ENCODE results near the gene FANCM. TPM values are rescaled to one million over a fixed set of nuclear protein-coding genes. Genes with fewer than 3 reads are reported as not detected.
A peak's percentile ranks its signal among the peaks of the same experiment; 100 is the strongest.

Gene FANCM
- total RNA-seq, 1 donor from 2014 or later, result 4.2 TPM

DNA sequence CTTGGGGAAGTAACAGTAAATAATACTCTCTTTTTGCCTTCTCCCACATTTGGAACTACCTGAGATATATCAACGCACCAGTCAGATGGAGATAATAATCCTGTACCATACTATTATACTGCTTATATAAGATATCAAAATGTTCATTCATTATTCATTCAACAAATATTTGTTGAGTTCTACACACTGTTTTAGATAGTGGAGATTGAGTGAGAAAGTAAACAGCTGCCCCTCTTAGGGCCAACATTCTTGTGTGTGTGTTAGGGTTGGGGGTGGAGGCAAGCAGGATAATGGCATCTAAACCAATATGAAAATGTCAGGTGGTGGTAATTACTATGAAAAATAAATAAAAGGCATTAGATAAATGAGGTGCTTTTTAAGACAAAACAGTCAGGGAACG is 103.3 kb downstream of the FANCM start:
- Histone ChIP-seq H4K20me1 (ENCODE audit: insufficient read depth, low read length) (no peaks in the 10 kb centered on the region), H3K4me2 (ENCODE audit: low read length) (no peak overlapping the region), H3K4me3 (ENCODE audit: insufficient read depth, low read depth, low read length) (no peak overlapping the region), H2AFZ (ENCODE audit: low read depth, low read length) (no peak overlapping the region), H3K9ac (ENCODE audit: low read length) (no peak overlapping the region), H3K79me2 (ENCODE audit: insufficient read depth, low read length) (peaks cover 36% of the 10 kb centered on the region), H3K36me3 (ENCODE audit: insufficient read depth, low read length) (peaks cover 2% of the 10 kb centered on the region), H3K4me1 (ENCODE audit: insufficient read depth, low read length) (no peaks in the 10 kb centered on the region), H3K9me3 (ENCODE audit: insufficient read depth, low read depth, low read length) (no peaks in the 10 kb centered on the region), H3K27me3 (ENCODE audit: insufficient read depth, low read length) (no peaks in the 10 kb centered on the region), H3K27ac (ENCODE audit: low read depth, low read length) (no peak overlapping the region)
- Mint-ChIP-seq H3K4me1 (ENCODE audit: low read depth, unreplicated experiment) (no peaks in the 10 kb centered on the region), H3K9me3 (ENCODE audit: unreplicated experiment) (no peaks in the 10 kb centered on the region), H3K4me3 (ENCODE audit: unreplicated experiment) (no peak overlapping the region), H3K27ac (ENCODE audit: unreplicated experiment) (no peak overlapping the region), H3K27me3 (ENCODE audit: low read depth, unreplicated experiment) (no peaks in the 10 kb centered on the region), H3K36me3 (ENCODE audit: low read depth, unreplicated experiment) (no peaks in the 10 kb centered on the region)
- TF ChIP-seq EZH2 (IDR thresholded peaks at IDR 0.05; ENCODE audit: insufficient read depth, low read length), result no peak
- TF ChIP-seq, protein P1, sequence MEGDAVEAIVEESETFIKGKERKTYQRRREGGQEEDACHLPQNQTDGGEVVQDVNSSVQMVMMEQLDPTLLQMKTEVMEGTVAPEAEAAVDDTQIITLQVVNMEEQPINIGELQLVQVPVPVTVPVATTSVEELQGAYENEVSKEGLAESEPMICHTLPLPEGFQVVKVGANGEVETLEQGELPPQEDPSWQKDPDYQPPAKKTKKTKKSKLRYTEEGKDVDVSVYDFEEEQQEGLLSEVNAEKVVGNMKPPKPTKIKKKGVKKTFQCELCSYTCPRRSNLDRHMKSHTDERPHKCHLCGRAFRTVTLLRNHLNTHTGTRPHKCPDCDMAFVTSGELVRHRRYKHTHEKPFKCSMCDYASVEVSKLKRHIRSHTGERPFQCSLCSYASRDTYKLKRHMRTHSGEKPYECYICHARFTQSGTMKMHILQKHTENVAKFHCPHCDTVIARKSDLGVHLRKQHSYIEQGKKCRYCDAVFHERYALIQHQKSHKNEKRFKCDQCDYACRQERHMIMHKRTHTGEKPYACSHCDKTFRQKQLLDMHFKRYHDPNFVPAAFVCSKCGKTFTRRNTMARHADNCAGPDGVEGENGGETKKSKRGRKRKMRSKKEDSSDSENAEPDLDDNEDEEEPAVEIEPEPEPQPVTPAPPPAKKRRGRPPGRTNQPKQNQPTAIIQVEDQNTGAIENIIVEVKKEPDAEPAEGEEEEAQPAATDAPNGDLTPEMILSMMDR (IDR thresholded peaks at IDR 0.05; ENCODE audit: insufficient read depth, low read depth, low read length), result no peak
- FAIRE-seq (no peak), DNase-seq (ENCODE audit: low read depth) (no peak)

DNA sequence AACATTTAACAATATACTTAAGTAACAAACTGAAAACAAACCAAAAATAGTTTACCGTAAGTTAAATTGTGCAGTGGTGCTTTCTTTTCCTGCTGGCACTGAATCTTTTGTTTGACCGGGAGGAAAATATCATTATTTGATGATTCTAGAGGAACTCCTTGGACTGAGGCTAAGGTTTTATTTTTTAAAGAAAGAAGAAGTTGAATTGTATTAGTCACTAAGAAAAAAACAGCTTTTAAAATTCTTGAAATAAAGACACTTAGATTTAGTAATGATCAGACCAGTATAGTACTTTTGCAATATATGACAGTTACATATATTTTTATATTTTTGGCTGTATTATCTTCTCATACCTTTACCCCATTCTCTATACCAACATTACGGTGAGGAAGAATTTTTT is 107.0 kb downstream of the FANCM start:
- Mint-ChIP-seq H3K36me3 (ENCODE audit: low read depth, unreplicated experiment) (no peaks in the 10 kb centered on the region), H3K27ac (ENCODE audit: unreplicated experiment) (no peak overlapping the region), H3K4me3 (ENCODE audit: unreplicated experiment) (no peak overlapping the region), H3K4me1 (ENCODE audit: low read depth, unreplicated experiment) (no peaks in the 10 kb centered on the region), H3K9me3 (ENCODE audit: unreplicated experiment) (no peaks in the 10 kb centered on the region), H3K27me3 (ENCODE audit: low read depth, unreplicated experiment) (no peaks in the 10 kb centered on the region)
- DNase-seq (ENCODE audit: low read depth), result no peak
- H3K9me3 ChIP-seq (ENCODE audit: insufficient read depth, low read depth, low read length), result no peaks in the 10 kb centered on the region
- no peaks in the 10 kb centered on the region for H3K36me3 ChIP-seq (ENCODE audit: insufficient read depth, low read length)
- H3K4me1 ChIP-seq (ENCODE audit: insufficient read depth, low read length), result no peaks in the 10 kb centered on the region
- H3K79me2 ChIP-seq (ENCODE audit: insufficient read depth, low read length), result peaks cover 67% of the 10 kb centered on the region
- H3K27me3 ChIP-seq (ENCODE audit: insufficient read depth, low read length), result no peaks in the 10 kb centered on the region
- no peak for FAIRE-seq
- H2AFZ ChIP-seq (ENCODE audit: low read depth, low read length), result no peak overlapping the region
- H3K9ac ChIP-seq (ENCODE audit: low read length), result no peak overlapping the region
- TF ChIP-seq EZH2 (IDR thresholded peaks at IDR 0.05; ENCODE audit: insufficient read depth, low read length), result no peak
- TF ChIP-seq, protein P1 (IDR thresholded peaks at IDR 0.05; ENCODE audit: insufficient read depth, low read depth, low read length), result no peak
- H3K4me3 ChIP-seq (ENCODE audit: insufficient read depth, low read depth, low read length), result no peak overlapping the region
- peak overlapping the region; percentile 33 for H3K4me2 ChIP-seq (ENCODE audit: low read length)
- peaks cover 3% of the 10 kb centered on the region for H4K20me1 ChIP-seq (ENCODE audit: insufficient read depth, low read length)
- H3K27ac ChIP-seq (ENCODE audit: low read depth, low read length), result no peak overlapping the region

DNA sequence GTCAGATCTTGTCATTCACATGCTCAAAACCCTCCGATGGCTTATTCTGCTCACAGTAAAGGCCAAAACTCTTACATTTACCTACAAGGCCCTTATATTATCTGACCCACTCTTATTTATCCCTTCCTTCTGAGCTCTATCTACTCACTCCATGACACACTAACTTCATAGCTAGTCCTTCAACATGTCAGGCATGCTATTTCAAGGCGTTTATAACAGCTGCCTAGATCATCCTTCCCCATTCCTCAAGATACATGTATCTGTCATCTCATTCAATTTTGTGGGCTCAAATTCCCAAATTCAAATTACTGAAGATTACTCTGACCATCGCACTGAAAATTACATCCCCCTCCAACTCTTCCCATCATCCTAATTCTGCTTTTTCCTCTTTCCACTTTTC is 110.4 kb downstream of the FANCM start:
- no peak overlapping the region for H2AFZ ChIP-seq (ENCODE audit: low read depth, low read length)
- no peaks in the 10 kb centered on the region for H3K27me3 Mint-ChIP-seq (ENCODE audit: low read depth, unreplicated experiment)
- DNase-seq (ENCODE audit: low read depth) (no peak), FAIRE-seq (no peak)
- peaks cover 3% of the 10 kb centered on the region for H4K20me1 ChIP-seq (ENCODE audit: insufficient read depth, low read length)
- no peak overlapping the region for H3K27ac Mint-ChIP-seq (ENCODE audit: unreplicated experiment)
- H3K4me3 ChIP-seq (ENCODE audit: insufficient read depth, low read depth, low read length), result no peak overlapping the region
- no peak overlapping the region for H3K9ac ChIP-seq (ENCODE audit: low read length)
- H3K27ac ChIP-seq (ENCODE audit: low read depth, low read length), result no peak overlapping the region
- H3K27me3 ChIP-seq (ENCODE audit: insufficient read depth, low read length), result no peaks in the 10 kb centered on the region
- H3K9me3 ChIP-seq (ENCODE audit: insufficient read depth, low read depth, low read length), result no peaks in the 10 kb centered on the region
- H3K9me3 Mint-ChIP-seq (ENCODE audit: unreplicated experiment), result no peaks in the 10 kb centered on the region
- peaks cover 99% of the 10 kb centered on the region for H3K79me2 ChIP-seq (ENCODE audit: insufficient read depth, low read length)
- H3K4me1 ChIP-seq (ENCODE audit: insufficient read depth, low read length), result peaks cover 9% of the 10 kb centered on the region
- TF ChIP-seq EZH2 (IDR thresholded peaks at IDR 0.05; ENCODE audit: insufficient read depth, low read length), result no peak
- TF ChIP-seq, protein P1 (IDR thresholded peaks at IDR 0.05; ENCODE audit: insufficient read depth, low read depth, low read length), result no peak
- H3K4me2 ChIP-seq (ENCODE audit: low read length), result no peak overlapping the region
- peaks cover 7% of the 10 kb centered on the region for H3K4me1 Mint-ChIP-seq (ENCODE audit: low read depth, unreplicated experiment)
- H3K36me3 ChIP-seq (ENCODE audit: insufficient read depth, low read length), result no peaks in the 10 kb centered on the region
- H3K4me3 Mint-ChIP-seq (ENCODE audit: unreplicated experiment), result no peak overlapping the region
- H3K36me3 Mint-ChIP-seq (ENCODE audit: low read depth, unreplicated experiment), result no peaks in the 10 kb centered on the region
